Activated CD8-positive, alpha-beta memory T cell treated with anti-CD3 and anti-CD28 coated beads for 4 hours (primary cell): ENCODE data around the gene EPRS1.
A peak's percentile ranks its signal among the peaks of the same experiment; 100 is the strongest.
"Not testable (repeated sequence)": the region's sequence is repeated elsewhere in the genome, so short reads cannot be mapped to it uniquely, and the experiment has no call there.

ENCODE experiments used
- DNase-seq, 2 donors: peaks; one replicate each; pipeline ENCODE4 v3.0.0-alpha.2; 2020; ENCODE audit warnings: low read depth in 2 of 2

Gene EPRS1

GRCh38 chr1:220046052-220046930, at the start of gene EPRS1:
Gene EPRS1, minus strand, starts transcription at chr1:220046505. Its CDS starts 117 bp downstream, at chr1:220046388.
- DNase-seq, result peak; percentile 84 to 89

- peak; percentile 87 for DNase-seq
These were observed 48.0 kb upstream of the EPRS1 start, which contains the start of gene IARS2 for GRCh38 chr1:220094016-220094911. Gene IARS2, plus strand, starts transcription at chr1:220094132. Its CDS starts 85 bp downstream, at chr1:220094217.

- DNase-seq, result no peak
These were observed 47.2 kb upstream of the EPRS1 start for GRCh38 chr1:220093361-220094015.

- DNase-seq, result no peak
These were observed 46.4 kb upstream of the EPRS1 start for GRCh38 chr1:220092694-220093093.

GRCh38 chr1:220089650-220090556, 43.6 kb upstream of the EPRS1 start, which contains the start of gene BPNT1:
Gene BPNT1, minus strand, starts transcription at chr1:220089788. Its CDS starts 9,942 bp downstream, at chr1:220079846.
- peak; percentile 95 to 96 for DNase-seq

GRCh38 chr1:220086261-220086686, 40.0 kb upstream of the EPRS1 start:
- not testable (repeated sequence) for DNase-seq

GRCh38 chr1:220084460-220084859, 38.2 kb upstream of the EPRS1 start:
- DNase-seq, result no peak

- DNase-seq, result no peak
These were observed 31.6 kb upstream of the EPRS1 start for GRCh38 chr1:220077887-220078286.

GRCh38 chr1:220076861-220077762, 30.8 kb upstream of the EPRS1 start:
- DNase-seq, result no peak

GRCh38 chr1:220067269-220068204, 21.2 kb upstream of the EPRS1 start:
- no peak for DNase-seq

- DNase-seq, result no peak
These were observed 16.3 kb upstream of the EPRS1 start for GRCh38 chr1:220062629-220063028.

- DNase-seq, result no peak
These were observed 14.6 kb upstream of the EPRS1 start for GRCh38 chr1:220060876-220061275.

- DNase-seq, result no peak
These were observed 10.1 kb upstream of the EPRS1 start for GRCh38 chr1:220056374-220056773.

GRCh38 chr1:220045356-220046051, 801 bp downstream of the EPRS1 start:
- DNase-seq, result no peak

- DNase-seq, result no peak
These were observed 1.5 kb downstream of the EPRS1 start for GRCh38 chr1:220044678-220045355.

GRCh38 chr1:220043646-220044045, 2.7 kb downstream of the EPRS1 start:
- DNase-seq, result no peak

- DNase-seq, result no peak
These were observed 6.2 kb downstream of the EPRS1 start for GRCh38 chr1:220040028-220040596.
